HG02885 (cell line): ENCODE data around the gene TCERG1L.

ENCODE experiments used
- ATAC-seq: cut with Tn5 transposase; IDR thresholded peaks from one replicate; pipeline ENCODE4 v1.9.1; 2021; ENCODE audit warnings: mild to moderate bottlenecking; ENCODE audit not compliant: unreplicated experiment, poor library complexity

TCERG1L gene

GRCh38 chr10:131175891-131176290, 135.6 kb downstream of the TCERG1L start:
- ATAC-seq, result no peak

GRCh38 chr10:131174651-131175540, 136.6 kb downstream of the TCERG1L start:
- no peak for ATAC-seq

- no peak for ATAC-seq
These were observed 137.3 kb downstream of the TCERG1L start for GRCh38 chr10:131174211-131174565.

GRCh38 chr10:131173484-131174210, 137.9 kb downstream of the TCERG1L start:
- no peak for ATAC-seq

- no peak for ATAC-seq
These were observed 139.1 kb downstream of the TCERG1L start for GRCh38 chr10:131172433-131172832.

GRCh38 chr10:131169146-131169545, 142.4 kb downstream of the TCERG1L start:
- ATAC-seq, result no peak

GRCh38 chr10:131168238-131168875, 143.2 kb downstream of the TCERG1L start:
- no peak for ATAC-seq

GRCh38 chr10:131167036-131167860, 144.3 kb downstream of the TCERG1L start:
- ATAC-seq, result no peak

- no peak for ATAC-seq
These were observed 145.0 kb downstream of the TCERG1L start for GRCh38 chr10:131166486-131166885.

GRCh38 chr10:131165092-131165491, 146.4 kb downstream of the TCERG1L start:
- no peak for ATAC-seq

GRCh38 chr10:131162866-131163843, 148.4 kb downstream of the TCERG1L start:
- no peak for ATAC-seq

- no peak for ATAC-seq
These were observed 149.3 kb downstream of the TCERG1L start for GRCh38 chr10:131162211-131162610.

GRCh38 chr10:131161087-131161486, 150.4 kb downstream of the TCERG1L start:
- ATAC-seq, result no peak

- ATAC-seq, result no peak
These were observed 151.2 kb downstream of the TCERG1L start for GRCh38 chr10:131160219-131160875.

- no peak for ATAC-seq
These were observed 151.8 kb downstream of the TCERG1L start for GRCh38 chr10:131159771-131160170.

GRCh38 chr10:131158695-131159094, 152.8 kb downstream of the TCERG1L start:
- no peak for ATAC-seq

- ATAC-seq, result no peak
These were observed 153.6 kb downstream of the TCERG1L start for GRCh38 chr10:131157899-131158298.

GRCh38 chr10:131155876-131156230, 155.7 kb downstream of the TCERG1L start:
- ATAC-seq, result no peak
